ENCODE data around the gene CSTB. TPM values are rescaled to one million over a fixed set of nuclear protein-coding genes. Genes with fewer than 3 reads are reported as not detected.

CSTB gene
- total RNA-seq, 1 donor from 2014 or later: 27.7 TPM

DNA sequence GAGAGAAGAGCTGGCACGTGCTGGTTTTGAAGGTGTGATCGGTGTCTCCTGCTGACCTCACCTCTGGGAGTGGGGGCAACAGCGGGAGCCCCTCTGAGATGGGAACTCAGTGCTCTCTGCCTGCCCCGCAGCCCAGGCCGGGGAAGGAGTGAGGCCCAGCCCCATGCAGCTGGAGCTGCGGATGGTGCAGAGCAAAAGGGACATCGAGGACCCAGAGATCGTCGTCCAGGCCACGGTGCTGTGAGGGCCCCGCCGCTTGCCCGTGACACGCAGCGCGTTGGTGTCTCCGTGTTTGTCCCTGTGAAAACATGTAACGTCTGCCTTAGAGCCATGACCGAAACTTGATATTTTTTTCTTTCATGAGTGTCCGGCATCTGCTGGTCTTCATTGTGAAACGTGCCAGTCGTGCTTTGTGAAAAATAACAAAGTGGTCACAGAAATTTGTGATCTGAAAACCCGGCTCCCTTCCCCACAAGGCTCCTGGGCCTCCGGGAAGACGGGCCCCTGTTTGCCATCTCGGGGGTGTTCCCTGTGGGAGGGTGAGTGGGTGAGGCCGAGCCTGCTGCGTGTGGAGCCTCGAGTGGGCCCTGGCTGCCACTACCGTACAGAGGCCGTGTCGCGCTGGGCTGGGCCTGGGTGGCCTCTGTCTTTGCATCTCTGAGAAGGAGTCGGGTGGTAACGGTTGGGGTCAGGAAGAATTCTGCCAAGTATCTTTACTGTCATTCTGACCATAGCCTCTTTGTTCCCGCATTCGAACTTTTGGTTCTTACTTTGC, 20.1 kb downstream of the CSTB start:
- no peak for DNase-seq (ENCODE audit: low read depth)
- Mint-ChIP-seq H3K36me3 (ENCODE audit: low read depth, unreplicated experiment) (peaks cover 26% of the 10 kb centered on the region), H3K27ac (ENCODE audit: unreplicated experiment) (no peak overlapping the region), H3K4me3 (ENCODE audit: unreplicated experiment) (no peak overlapping the region), H3K27me3 (ENCODE audit: low read depth, unreplicated experiment) (no peaks in the 10 kb centered on the region), H3K9me3 (ENCODE audit: unreplicated experiment) (no peaks in the 10 kb centered on the region), H3K4me1 (ENCODE audit: low read depth, unreplicated experiment) (peaks cover 4% of the 10 kb centered on the region)
- TF ChIP-seq, protein P1, sequence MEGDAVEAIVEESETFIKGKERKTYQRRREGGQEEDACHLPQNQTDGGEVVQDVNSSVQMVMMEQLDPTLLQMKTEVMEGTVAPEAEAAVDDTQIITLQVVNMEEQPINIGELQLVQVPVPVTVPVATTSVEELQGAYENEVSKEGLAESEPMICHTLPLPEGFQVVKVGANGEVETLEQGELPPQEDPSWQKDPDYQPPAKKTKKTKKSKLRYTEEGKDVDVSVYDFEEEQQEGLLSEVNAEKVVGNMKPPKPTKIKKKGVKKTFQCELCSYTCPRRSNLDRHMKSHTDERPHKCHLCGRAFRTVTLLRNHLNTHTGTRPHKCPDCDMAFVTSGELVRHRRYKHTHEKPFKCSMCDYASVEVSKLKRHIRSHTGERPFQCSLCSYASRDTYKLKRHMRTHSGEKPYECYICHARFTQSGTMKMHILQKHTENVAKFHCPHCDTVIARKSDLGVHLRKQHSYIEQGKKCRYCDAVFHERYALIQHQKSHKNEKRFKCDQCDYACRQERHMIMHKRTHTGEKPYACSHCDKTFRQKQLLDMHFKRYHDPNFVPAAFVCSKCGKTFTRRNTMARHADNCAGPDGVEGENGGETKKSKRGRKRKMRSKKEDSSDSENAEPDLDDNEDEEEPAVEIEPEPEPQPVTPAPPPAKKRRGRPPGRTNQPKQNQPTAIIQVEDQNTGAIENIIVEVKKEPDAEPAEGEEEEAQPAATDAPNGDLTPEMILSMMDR (IDR thresholded peaks at IDR 0.05; ENCODE audit: insufficient read depth, low read depth, low read length): no peak
- TF ChIP-seq EZH2 (IDR thresholded peaks at IDR 0.05; ENCODE audit: insufficient read depth, low read length): no peak
- Histone ChIP-seq H3K27ac (ENCODE audit: low read depth, low read length) (no peak overlapping the region), H2AFZ (ENCODE audit: low read depth, low read length) (no peak overlapping the region), H4K20me1 (ENCODE audit: insufficient read depth, low read length) (peaks cover 7% of the 10 kb centered on the region), H3K79me2 (ENCODE audit: insufficient read depth, low read length) (no peaks in the 10 kb centered on the region), H3K9ac (ENCODE audit: low read length) (no peak overlapping the region), H3K36me3 (ENCODE audit: insufficient read depth, low read length) (peaks cover 16% of the 10 kb centered on the region), H3K4me2 (ENCODE audit: low read length) (no peak overlapping the region), H3K27me3 (ENCODE audit: insufficient read depth, low read length) (no peaks in the 10 kb centered on the region), H3K9me3 (ENCODE audit: insufficient read depth, low read depth, low read length) (no peaks in the 10 kb centered on the region), H3K4me3 (ENCODE audit: insufficient read depth, low read depth, low read length) (no peak overlapping the region), H3K4me1 (ENCODE audit: insufficient read depth, low read length) (peaks cover 6% of the 10 kb centered on the region)
- FAIRE-seq: no peak

DNA sequence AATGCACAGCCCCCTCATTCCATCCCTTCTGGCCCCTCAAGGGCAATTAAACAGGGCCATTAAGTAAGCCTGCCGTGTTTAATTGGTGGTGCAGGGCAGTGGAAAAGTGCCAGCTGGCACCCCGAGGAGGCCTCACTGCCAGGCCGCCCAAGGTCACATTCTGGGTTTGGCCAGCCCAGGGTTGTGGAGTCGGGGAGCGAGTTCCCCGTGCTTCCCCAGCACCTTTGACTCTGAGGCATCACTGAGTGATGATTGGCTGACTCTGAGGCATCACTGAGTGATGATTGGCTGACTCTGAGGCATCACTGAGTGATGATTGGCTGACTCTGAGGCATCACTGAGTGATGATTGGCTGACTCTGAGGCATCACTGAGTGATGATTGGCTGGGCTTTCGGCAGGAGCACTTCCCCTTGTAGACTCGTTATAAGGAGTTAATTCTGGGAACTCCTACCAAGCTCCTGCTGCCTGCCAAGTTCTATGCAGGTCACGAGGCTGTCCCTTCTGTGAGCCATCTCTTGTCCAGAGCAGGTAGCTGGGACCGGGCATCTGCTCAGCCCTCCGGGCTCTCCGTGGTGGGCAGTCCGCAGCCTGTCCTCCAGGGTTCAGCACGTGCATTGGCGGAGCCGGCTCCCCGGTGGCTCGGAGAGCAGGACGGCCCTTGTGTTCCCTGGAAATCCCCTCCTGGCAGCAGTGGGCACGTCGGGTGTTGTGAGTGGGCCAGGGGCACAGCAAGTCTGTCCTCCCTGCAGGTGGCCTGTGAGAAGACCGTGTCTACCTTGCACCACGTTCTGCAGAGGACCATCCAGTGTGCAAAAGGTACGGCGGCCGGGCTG, 20.9 kb downstream of the CSTB start:
- H3K4me1 Mint-ChIP-seq (ENCODE audit: low read depth, unreplicated experiment): peaks cover 4% of the 10 kb centered on the region

More for the DNA sequence above, 20.9 kb downstream of the CSTB start:
- DNase-seq (ENCODE audit: low read depth): no peak
- no peak for FAIRE-seq
- H3K36me3 ChIP-seq (ENCODE audit: insufficient read depth, low read length): peaks cover 16% of the 10 kb centered on the region
- no peaks in the 10 kb centered on the region for H3K79me2 ChIP-seq (ENCODE audit: insufficient read depth, low read length)
- no peaks in the 10 kb centered on the region for H3K9me3 ChIP-seq (ENCODE audit: insufficient read depth, low read depth, low read length)
- H3K27me3 ChIP-seq (ENCODE audit: insufficient read depth, low read length): no peaks in the 10 kb centered on the region
- H3K4me3 ChIP-seq (ENCODE audit: insufficient read depth, low read depth, low read length): no peak overlapping the region
- no peak overlapping the region for H3K4me3 Mint-ChIP-seq (ENCODE audit: unreplicated experiment)
- H3K27ac Mint-ChIP-seq (ENCODE audit: unreplicated experiment): no peak overlapping the region
- H3K4me1 ChIP-seq (ENCODE audit: insufficient read depth, low read length): peaks cover 6% of the 10 kb centered on the region
- H3K9ac ChIP-seq (ENCODE audit: low read length): no peak overlapping the region
- H3K36me3 Mint-ChIP-seq (ENCODE audit: low read depth, unreplicated experiment): peaks cover 23% of the 10 kb centered on the region
- no peaks in the 10 kb centered on the region for H3K27me3 Mint-ChIP-seq (ENCODE audit: low read depth, unreplicated experiment)
- no peaks in the 10 kb centered on the region for H3K9me3 Mint-ChIP-seq (ENCODE audit: unreplicated experiment)
- H3K27ac ChIP-seq (ENCODE audit: low read depth, low read length): no peak overlapping the region
- no peak overlapping the region for H3K4me2 ChIP-seq (ENCODE audit: low read length)
- peaks cover 15% of the 10 kb centered on the region for H4K20me1 ChIP-seq (ENCODE audit: insufficient read depth, low read length)
- no peak for TF ChIP-seq EZH2 (IDR thresholded peaks at IDR 0.05; ENCODE audit: insufficient read depth, low read length)
- TF ChIP-seq, protein P1 (IDR thresholded peaks at IDR 0.05; ENCODE audit: insufficient read depth, low read depth, low read length): no peak
- no peak overlapping the region for H2AFZ ChIP-seq (ENCODE audit: low read depth, low read length)
